COLO829 (cell line): ENCODE measurements around the gene CLTB.

Experiments used
- DNase-seq: peaks from one replicate; pipeline ENCODE4 v3.0.0; 2012; ENCODE audit warnings: low spot score

Gene CLTB

DNA sequence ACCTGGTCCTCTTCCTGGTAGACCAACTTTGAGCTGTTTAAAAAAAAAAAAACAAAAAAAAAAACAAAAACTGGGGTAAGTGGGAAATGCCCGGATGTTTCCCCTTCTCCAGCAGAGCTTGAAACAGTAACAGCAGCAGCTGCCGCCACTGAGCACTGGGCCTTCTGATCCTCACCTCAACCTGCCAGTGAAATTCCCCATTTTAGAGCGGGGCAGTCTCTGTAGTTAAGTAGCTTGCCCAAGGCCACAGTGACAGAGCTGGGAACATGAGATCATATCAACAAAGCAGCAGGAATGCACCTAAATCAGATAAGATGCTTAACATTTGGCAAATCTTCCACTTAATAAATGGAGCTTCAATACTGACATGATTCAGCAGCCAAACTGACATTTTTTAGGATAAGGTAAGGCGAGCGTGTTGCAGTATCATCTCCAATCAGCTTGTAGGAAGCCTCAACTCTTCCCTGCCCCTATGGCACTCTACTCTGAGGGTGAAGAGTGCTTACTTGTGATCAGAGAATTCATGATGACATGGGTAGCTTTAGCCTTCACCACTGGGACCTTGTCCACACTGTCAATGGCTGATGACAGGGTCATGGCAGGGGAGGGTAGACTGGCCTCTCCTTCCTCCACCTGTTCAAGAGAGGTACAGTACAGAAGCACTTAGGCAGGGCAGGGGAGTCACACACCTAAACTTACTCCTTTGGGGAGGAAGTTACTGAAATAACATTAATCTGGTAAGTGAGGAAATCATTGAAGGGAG lies 64.0 kb downstream of the CLTB start:
- no peak for DNase-seq

DNA sequence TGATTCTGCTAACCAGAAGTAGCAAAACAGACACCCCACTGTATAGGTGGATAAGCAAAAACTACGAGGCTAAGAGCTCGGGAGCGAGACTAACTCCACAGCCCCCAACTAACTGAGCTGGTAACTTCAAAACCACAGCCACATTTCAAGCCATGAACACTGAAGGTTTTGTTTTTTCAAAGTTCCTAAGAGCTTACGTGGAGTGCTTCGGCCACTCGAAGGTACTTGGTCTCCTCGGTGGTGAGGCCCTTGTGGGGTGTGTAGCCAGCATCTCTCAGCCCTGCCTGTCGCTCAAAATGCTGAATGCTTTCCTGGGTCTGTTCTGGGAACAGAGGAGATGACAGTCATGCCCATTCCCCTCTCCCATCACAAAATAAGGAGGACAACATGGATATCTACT lies 65.9 kb downstream of the CLTB start:
- DNase-seq, result no peak

DNA sequence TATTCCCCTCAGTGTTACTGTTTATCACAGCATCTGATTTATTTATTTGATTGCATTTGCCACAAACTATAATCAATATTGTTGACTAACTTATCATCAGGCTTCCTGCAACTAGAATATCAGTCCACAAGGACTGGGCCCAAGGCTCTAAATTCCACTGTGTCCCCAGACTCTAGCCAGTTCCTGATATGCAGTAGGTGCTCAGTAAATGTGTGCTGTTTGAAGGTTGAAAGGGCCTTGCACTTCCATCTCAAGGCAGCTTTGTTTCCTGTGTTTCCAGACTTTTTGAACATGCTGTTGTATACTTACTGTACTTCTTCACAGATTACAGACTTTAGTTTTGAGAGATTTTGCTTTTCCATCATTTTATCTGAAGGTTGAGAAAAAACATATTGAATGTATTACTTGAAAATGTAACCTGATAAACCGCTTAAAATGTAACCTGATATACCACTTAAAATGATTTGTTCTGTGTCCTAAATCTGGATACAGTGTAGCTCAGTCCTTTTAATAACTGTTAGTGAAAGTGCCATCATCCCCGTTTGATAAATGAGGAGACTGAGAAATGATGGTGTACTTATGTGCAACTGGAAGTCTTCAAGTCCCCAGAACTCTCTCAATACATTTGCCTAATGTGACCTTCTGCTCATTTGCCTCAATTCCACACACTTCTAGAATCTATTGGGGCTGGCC lies 73.4 kb downstream of the CLTB start:
- DNase-seq, result no peak
